ENCODE measurements around the gene PYGM.

The PYGM gene

DNA sequence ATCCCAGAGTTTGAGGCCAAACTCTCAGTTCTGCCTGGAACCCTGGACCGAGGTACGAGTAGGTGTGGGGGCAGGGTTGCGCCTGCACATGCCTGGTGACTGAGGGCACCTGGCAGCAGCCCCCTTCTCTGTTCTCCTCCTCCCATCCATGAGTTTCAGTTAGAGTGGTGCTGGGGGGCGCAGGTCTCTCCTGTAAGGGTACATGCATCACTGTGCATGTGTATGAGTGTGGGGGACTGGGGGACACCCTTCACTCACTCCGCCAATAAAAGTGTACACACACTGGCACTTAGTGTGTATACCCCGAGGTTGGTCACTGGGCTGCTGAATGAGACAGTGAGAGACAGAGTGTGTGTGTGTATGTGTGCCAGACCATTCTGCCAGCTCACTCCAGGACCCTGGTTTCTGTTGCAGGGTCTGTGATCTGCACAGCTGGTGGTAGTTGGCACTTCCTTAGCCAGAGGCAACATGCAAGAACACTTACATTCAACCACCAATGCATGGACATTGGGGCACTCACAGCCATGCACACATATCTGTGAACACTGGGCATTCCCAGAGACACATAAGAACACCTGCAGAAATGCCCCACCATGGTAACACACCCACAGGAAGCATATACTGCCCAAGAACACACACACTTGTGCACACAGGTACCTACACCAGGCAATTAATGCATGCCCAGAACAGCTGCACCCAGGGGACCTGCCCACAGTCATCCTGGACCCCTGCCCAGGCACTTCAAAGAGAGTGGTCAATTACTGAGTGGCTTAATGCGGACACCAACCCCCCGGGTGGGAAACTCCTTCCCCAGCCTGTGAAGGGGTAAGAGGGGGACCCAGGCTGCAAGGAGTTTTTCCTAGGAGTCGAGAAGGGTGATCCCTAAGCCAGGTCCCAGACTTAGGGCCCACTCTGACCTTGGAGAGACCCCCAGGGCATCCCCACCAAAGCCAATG, 35.6 kb downstream of the PYGM start:
- TF ChIP-seq, protein P1, sequence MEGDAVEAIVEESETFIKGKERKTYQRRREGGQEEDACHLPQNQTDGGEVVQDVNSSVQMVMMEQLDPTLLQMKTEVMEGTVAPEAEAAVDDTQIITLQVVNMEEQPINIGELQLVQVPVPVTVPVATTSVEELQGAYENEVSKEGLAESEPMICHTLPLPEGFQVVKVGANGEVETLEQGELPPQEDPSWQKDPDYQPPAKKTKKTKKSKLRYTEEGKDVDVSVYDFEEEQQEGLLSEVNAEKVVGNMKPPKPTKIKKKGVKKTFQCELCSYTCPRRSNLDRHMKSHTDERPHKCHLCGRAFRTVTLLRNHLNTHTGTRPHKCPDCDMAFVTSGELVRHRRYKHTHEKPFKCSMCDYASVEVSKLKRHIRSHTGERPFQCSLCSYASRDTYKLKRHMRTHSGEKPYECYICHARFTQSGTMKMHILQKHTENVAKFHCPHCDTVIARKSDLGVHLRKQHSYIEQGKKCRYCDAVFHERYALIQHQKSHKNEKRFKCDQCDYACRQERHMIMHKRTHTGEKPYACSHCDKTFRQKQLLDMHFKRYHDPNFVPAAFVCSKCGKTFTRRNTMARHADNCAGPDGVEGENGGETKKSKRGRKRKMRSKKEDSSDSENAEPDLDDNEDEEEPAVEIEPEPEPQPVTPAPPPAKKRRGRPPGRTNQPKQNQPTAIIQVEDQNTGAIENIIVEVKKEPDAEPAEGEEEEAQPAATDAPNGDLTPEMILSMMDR (conservative IDR thresholded peaks at IDR 0.05; ENCODE audit: low read depth), result no peak
- ChIA-PET POLR2A (ENCODE audit: low non-redundant PET) (no interaction called here), CTCF (interaction anchor here (0.5 to 1.3 kb wide), 3 partner anchors 15 to 50 kb away, joined by 3 to 7 read pairs (median 4); no protein-coding TSS in a partner anchor)
- H3K27ac ChIP-seq, result no peak overlapping the region
- DNase-seq (ENCODE audit: low spot score), result no peak

DNA sequence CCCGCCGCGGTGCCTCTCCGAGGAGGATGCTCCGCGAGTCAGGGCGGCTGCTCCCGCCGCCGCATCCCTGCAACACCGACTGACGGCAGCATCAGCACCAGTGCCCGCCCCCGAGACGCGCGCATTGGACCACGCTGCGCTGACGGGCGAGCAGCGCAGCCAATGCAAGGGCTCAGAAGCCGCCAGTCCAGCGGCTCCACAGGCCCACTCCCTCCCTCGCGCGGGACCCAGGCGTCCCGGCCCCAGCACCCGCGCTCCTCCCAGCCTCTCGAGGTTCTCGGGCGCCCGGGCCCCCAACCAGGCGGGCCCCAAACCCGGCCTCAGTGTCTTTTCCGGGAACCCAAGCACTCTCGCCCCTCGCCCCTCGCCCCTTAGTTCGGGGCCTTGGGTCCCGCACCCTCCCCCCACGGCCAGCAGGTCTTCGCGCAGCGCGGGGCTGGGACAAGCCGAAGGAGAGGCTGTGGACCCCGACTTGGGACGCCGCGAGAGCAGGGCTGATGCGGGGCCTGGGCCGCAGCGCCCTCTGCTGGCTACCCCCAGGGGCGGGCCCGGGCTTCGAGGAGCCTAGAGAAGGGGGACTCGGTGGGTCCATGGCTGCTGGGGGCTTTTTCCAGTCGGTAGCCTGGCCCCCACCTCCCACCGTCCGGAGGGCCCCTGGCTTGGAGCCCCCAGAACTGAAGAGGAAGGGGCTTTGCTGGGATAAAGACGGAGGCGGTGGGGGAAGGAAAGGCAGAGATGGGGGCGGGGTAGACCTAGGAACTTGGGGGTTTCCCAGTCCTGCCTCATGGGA, 36.5 kb downstream of the PYGM start, which contains the start of gene NRXN2:
Gene NRXN2 (minus strand): TSS at position 81 of the 790 bp plus-strand sequence. CDS start 9,498 bp downstream, outside the sequence.
- TF ChIP-seq, protein P1 (conservative IDR thresholded peaks at IDR 0.05; ENCODE audit: low read depth), result peak; percentile 96
- ChIA-PET POLR2A (ENCODE audit: low non-redundant PET) (no interaction called here), CTCF (interaction anchor here (1.3 kb wide), 1 partner anchor 44 kb away, joined by 3 read pairs; no protein-coding TSS in a partner anchor)
- peak; percentile 95 for DNase-seq (ENCODE audit: low spot score)
- H3K27ac ChIP-seq, result no peak within 1 kb of the TSS

DNA sequence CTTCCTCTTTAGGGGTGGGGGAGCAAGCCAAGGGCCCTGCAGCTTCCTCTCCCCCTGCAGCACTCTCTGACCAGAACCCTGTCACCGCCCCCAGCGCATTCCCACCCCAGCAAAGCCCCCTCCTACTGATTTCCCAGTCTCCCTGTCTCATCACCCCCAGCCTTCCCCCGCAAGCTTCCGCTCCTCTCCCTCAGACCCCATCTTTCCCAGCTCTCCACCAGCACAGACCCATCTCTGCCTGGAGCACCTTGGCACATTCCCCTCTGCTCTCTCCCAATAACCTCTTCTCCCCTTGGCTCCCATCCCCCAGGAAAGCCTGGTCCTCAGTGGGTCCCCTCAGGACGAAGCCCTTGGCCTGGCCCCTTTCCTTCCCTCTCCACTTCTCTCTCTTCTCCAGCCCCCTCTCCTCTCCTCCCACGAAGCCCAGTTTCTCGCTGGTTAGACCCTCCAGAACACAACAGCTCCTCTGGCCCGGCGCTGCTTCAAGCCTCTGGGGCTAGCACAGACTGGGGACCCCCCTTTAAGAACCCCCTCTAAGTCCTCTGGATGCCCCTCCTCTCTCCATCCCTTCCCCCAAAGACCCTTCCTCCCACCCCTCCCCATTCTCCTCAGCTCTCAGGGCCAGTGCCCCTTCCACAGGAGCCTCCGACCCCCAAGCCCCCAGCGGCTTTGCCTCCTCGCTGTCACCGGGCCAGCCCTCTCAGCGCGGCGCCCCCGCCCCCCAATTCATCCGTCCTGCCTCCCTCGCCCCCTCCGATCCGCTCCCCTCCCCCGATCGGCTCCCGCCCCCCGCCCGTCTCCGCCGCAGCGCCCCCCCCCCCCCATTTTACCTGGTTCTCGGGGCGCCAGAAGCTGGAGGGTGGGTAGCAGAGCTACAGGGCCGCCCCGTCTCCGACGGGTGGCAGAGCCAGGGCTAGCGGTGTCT, 37.4 kb downstream of the PYGM start:
- no peak overlapping the region for H3K27ac ChIP-seq
- CTCF ChIA-PET, result interaction anchor here (1.0 to 1.4 kb wide), 2 partner anchors 34 to 273 kb away, joined by 4 to 5 read pairs; no protein-coding TSS in a partner anchor
- no peak for DNase-seq (ENCODE audit: low spot score)
- TF ChIP-seq, protein P1 (conservative IDR thresholded peaks at IDR 0.05; ENCODE audit: low read depth), result no peak
- POLR2A ChIA-PET (ENCODE audit: low non-redundant PET), result no interaction called here

DNA sequence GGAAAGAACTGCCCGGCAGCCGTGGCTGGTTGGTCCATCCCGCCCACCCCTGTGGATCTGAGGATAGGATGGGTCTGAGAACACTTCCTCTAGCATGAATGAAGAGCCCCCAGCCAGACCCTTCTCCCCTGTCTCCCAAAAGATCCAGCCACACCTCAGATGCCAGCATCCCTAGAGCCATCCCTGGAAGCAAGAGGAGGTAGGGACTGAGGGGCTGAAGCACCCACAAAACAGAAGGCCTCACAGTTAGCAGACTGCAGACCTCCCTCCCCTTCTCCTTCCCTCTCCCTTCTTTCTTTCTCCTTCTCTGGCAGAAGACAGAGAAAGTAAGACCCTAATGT, 38.4 kb downstream of the PYGM start:
- no peak for DNase-seq (ENCODE audit: low spot score)
- TF ChIP-seq, protein P1 (conservative IDR thresholded peaks at IDR 0.05; ENCODE audit: low read depth), result no peak
- H3K27ac ChIP-seq, result no peak overlapping the region
- ChIA-PET POLR2A (ENCODE audit: low non-redundant PET) (no interaction called here), CTCF (interaction anchor here (1.0 to 1.4 kb wide), 2 partner anchors 33 to 272 kb away, joined by 4 to 5 read pairs; no protein-coding TSS in a partner anchor)

DNA sequence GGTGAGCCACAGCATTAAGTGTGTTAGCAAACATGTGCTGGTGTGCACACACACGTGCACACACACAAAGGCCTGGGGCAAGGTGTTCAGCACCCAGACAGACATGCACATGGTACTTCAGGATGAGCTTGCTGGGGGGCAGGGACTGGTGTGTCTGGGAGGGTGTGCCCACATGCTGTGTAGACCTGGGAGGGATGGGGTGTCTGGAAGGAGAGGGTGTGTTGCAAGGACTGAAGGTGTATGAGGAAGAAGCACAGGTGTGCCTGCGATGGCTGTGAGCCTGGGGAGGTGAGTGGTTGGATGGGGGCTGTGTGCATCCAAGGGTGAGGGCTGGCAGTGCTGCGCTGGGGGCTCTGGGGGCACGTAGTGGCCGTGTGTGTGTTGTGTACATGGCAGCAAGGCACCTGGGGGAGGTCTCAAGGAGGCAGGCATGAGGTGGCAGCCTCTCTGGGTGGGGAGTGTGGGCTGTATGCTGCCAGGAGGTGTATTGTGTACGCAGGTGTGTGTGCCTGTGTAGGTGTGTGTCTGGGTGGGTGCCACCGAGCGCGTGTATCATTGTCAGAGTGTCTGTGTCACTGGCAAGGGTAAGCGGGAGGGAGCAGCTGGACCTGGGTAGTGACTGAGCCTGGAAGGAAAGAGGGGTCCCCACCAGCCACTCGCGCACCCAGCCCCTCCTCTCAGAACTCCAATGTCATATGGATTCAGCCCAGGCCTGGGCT, 39.0 kb downstream of the PYGM start:
- CTCF ChIA-PET, result no interaction called here
- POLR2A ChIA-PET (ENCODE audit: low non-redundant PET), result interaction anchor here (0.5 kb wide), 1 partner anchor 293 kb away, joined by 3 read pairs; no protein-coding TSS in a partner anchor
- no peak overlapping the region for H3K27ac ChIP-seq
- TF ChIP-seq, protein P1 (conservative IDR thresholded peaks at IDR 0.05; ENCODE audit: low read depth), result no peak
- no peak for DNase-seq (ENCODE audit: low spot score)
